ENCODE data around the gene RCOR1.

RCOR1 gene

GRCh38 chr14:102739190-102739469, 146.7 kb downstream of the RCOR1 start:
- Histone ChIP-seq H3K4me1 (ENCODE audit: control insufficient read depth, insufficient read depth, low read length) (no peaks in the 10 kb centered on the region), H3K27me3 (ENCODE audit: control insufficient read depth, insufficient read depth, low read length) (no peaks in the 10 kb centered on the region), H3K9me3 (ENCODE audit: control insufficient read depth, low read length) (no peaks in the 10 kb centered on the region), H3K9ac (ENCODE audit: low read length) (no peak overlapping the region), H3K36me3 (ENCODE audit: control insufficient read depth, insufficient read depth, low read length) (no peaks in the 10 kb centered on the region), H3K4me3 (ENCODE audit: low read length) (no peak overlapping the region)

GRCh38 chr14:102746634-102747438, 154.4 kb downstream of the RCOR1 start:
- no peaks in the 10 kb centered on the region for H3K9me3 ChIP-seq (ENCODE audit: control insufficient read depth, low read length)
- no peak overlapping the region for H3K9ac ChIP-seq (ENCODE audit: low read length)
- H3K27me3 ChIP-seq (ENCODE audit: control insufficient read depth, insufficient read depth, low read length) = no peaks in the 10 kb centered on the region

GRCh38 chr14:102748806-102749205, 156.4 kb downstream of the RCOR1 start:
- H3K27me3 ChIP-seq (ENCODE audit: control insufficient read depth, insufficient read depth, low read length) = no peaks in the 10 kb centered on the region
- H3K9ac ChIP-seq (ENCODE audit: low read length) = no peak overlapping the region
- H3K4me1 ChIP-seq (ENCODE audit: control insufficient read depth, insufficient read depth, low read length) = no peaks in the 10 kb centered on the region
- H3K36me3 ChIP-seq (ENCODE audit: control insufficient read depth, insufficient read depth, low read length) = no peaks in the 10 kb centered on the region
- no peaks in the 10 kb centered on the region for H3K9me3 ChIP-seq (ENCODE audit: control insufficient read depth, low read length)
- H3K4me3 ChIP-seq (ENCODE audit: low read length) = no peak overlapping the region

More at GRCh38 chr14:102746634-102747438, 154.4 kb downstream of the RCOR1 start:
- H3K4me3 ChIP-seq (ENCODE audit: low read length) = no peak overlapping the region
- H3K36me3 ChIP-seq (ENCODE audit: control insufficient read depth, insufficient read depth, low read length) = no peaks in the 10 kb centered on the region
- no peaks in the 10 kb centered on the region for H3K4me1 ChIP-seq (ENCODE audit: control insufficient read depth, insufficient read depth, low read length)

DNA sequence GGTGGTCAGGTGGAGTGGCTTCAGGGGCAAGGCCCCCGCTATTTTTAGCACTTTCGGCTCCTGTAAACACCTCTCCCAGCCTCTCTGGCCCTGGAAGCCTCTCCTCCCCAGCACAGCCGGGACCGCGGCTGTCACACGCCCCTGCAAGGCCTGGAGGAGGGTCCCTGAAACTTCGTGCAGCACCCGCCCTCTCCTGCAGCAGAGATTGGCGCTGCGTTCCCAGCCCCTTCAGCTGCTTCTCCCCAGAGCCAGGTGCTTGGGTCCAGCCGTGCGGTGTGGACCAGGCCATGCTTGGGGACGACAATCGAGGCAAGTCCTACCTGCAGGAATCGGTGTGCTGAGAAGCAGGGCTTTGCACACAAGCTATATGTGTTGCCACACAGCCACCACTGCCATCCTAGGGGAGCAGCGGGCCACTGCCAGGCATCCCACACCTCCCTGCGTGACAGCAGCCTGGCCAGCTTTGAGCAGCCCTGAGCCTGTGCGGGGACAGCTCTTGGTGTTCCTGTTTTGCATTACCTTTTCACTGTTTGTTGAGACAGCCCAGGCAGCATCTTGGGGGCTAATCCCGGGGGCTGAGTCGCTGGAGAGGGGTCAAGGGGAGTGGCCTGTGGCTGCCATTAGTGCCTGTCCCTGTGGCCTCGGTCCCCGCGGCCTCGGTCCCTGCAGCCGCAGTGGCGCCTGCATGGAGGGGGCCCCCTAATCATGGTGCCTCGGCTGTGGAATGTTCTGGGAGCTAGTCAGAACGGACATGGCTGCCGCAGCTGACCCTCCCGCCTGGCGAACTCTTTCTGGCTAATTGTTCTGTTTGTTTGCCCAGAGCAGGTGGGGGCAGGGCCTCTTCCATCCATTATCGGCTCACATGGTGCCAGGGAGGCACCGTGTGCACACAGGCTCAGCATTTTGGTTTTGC, 157.2 kb downstream of the RCOR1 start:
- Histone ChIP-seq H3K27me3 (ENCODE audit: control insufficient read depth, insufficient read depth, low read length) (no peaks in the 10 kb centered on the region), H3K9ac (ENCODE audit: low read length) (no peak overlapping the region), H3K4me1 (ENCODE audit: control insufficient read depth, insufficient read depth, low read length) (no peaks in the 10 kb centered on the region), H3K9me3 (ENCODE audit: control insufficient read depth, low read length) (no peaks in the 10 kb centered on the region), H3K36me3 (ENCODE audit: control insufficient read depth, insufficient read depth, low read length) (no peaks in the 10 kb centered on the region), H3K4me3 (ENCODE audit: low read length) (no peak overlapping the region)

GRCh38 chr14:102750376-102750775, 157.9 kb downstream of the RCOR1 start:
- Histone ChIP-seq H3K9me3 (ENCODE audit: control insufficient read depth, low read length) (no peaks in the 10 kb centered on the region), H3K4me1 (ENCODE audit: control insufficient read depth, insufficient read depth, low read length) (no peaks in the 10 kb centered on the region), H3K36me3 (ENCODE audit: control insufficient read depth, insufficient read depth, low read length) (no peaks in the 10 kb centered on the region), H3K4me3 (ENCODE audit: low read length) (no peak overlapping the region), H3K9ac (ENCODE audit: low read length) (no peak overlapping the region), H3K27me3 (ENCODE audit: control insufficient read depth, insufficient read depth, low read length) (no peaks in the 10 kb centered on the region)

- Histone ChIP-seq H3K4me3 (ENCODE audit: low read length) (no peak overlapping the region), H3K27me3 (ENCODE audit: control insufficient read depth, insufficient read depth, low read length) (no peaks in the 10 kb centered on the region), H3K36me3 (ENCODE audit: control insufficient read depth, insufficient read depth, low read length) (no peaks in the 10 kb centered on the region), H3K9me3 (ENCODE audit: control insufficient read depth, low read length) (no peaks in the 10 kb centered on the region), H3K9ac (ENCODE audit: low read length) (no peak overlapping the region), H3K4me1 (ENCODE audit: control insufficient read depth, insufficient read depth, low read length) (no peaks in the 10 kb centered on the region)
Observed at GRCh38 chr14:102751088-102751487, 158.6 kb downstream of the RCOR1 start.

DNA sequence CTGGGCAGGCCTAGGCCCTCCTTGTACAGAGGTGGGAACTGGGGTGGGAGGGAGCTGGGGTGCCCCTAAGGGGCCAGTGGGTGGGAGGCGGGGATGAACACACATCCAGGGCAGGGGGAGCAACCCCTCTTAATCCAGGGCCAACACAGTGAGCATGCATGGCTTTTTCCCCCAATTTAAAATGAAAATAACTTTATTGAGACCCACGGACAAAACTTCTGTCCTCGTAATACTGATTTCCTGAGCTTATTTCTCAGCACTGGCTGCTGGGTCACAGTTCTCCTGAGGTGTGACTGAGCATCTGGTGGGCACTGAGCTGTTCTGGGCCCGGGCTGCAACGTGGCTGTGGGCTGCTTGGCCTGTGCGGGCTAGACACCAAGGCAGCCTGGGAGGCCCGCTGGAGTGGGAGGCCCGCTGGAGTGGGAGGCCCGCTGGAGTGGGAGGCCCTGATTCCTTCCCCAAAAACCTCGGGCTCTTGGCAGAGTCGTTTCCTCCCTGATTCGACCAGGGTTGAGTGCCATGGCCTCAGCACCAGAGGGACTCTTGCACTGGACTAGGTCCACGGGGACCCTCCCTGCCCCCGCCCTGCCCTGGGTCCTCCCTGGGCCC, 159.9 kb downstream of the RCOR1 start:
- H3K27me3 ChIP-seq (ENCODE audit: control insufficient read depth, insufficient read depth, low read length) = no peaks in the 10 kb centered on the region
- H3K9me3 ChIP-seq (ENCODE audit: control insufficient read depth, low read length) = no peaks in the 10 kb centered on the region
- no peaks in the 10 kb centered on the region for H3K4me1 ChIP-seq (ENCODE audit: control insufficient read depth, insufficient read depth, low read length)
- H3K4me3 ChIP-seq (ENCODE audit: low read length) = no peak overlapping the region
- H3K36me3 ChIP-seq (ENCODE audit: control insufficient read depth, insufficient read depth, low read length) = no peaks in the 10 kb centered on the region
- H3K9ac ChIP-seq (ENCODE audit: low read length) = no peak overlapping the region

DNA sequence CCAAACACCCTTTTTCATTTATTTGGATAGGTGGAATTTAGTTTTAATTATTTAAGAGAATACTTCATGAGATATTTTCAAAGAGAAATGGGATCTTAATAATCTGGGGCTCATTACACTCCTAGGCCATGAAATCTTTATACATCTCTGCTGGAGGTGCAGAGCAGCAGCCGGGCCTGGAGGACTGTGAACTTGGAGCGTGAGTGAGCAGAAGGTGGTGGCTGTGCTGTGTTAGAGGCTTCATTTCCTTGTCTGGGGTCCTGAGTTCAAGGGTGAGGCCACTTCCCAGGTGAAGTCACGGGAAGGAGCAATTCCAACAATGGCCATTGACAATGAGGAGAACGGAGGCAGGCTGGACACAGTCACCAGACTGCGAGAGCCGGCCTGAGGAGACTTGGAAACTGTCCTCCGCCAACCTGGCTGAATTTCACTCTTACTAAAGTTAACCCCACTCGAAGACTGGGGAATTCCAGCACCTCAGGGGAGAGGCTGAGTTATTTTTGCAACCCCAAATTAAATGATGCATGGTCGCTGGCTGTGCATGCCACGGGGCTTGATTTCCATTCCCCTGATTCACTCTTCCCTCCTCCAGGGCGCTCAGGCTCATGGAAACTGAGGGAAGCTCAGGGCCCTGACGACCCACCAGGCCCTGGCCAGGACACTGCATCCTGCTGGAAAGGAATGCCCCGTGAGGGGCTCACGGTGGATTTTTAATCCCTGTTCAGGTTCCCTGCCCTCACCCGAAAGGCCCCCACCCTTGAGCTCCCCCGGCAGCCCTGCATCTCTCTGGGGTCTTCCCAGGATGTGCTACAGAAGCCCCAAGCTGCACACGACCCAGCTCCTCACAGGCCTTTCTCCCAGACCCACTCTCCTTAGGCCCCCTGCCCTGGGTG, 162.2 kb downstream of the RCOR1 start:
- no peaks in the 10 kb centered on the region for H3K9me3 ChIP-seq (ENCODE audit: control insufficient read depth, low read length)
- H3K4me1 ChIP-seq (ENCODE audit: control insufficient read depth, insufficient read depth, low read length) = no peaks in the 10 kb centered on the region
- H3K4me3 ChIP-seq (ENCODE audit: low read length) = no peak overlapping the region
- no peak overlapping the region for H3K9ac ChIP-seq (ENCODE audit: low read length)
- no peaks in the 10 kb centered on the region for H3K27me3 ChIP-seq (ENCODE audit: control insufficient read depth, insufficient read depth, low read length)
- no peaks in the 10 kb centered on the region for H3K36me3 ChIP-seq (ENCODE audit: control insufficient read depth, insufficient read depth, low read length)

- H3K27me3 ChIP-seq (ENCODE audit: control insufficient read depth, insufficient read depth, low read length) = peaks cover 17% of the 10 kb centered on the region
- H3K9me3 ChIP-seq (ENCODE audit: control insufficient read depth, low read length) = no peaks in the 10 kb centered on the region
- no peaks in the 10 kb centered on the region for H3K36me3 ChIP-seq (ENCODE audit: control insufficient read depth, insufficient read depth, low read length)
- no peak overlapping the region for H3K4me3 ChIP-seq (ENCODE audit: low read length)
- peaks cover 11% of the 10 kb centered on the region for H3K4me1 ChIP-seq (ENCODE audit: control insufficient read depth, insufficient read depth, low read length)
- no peak overlapping the region for H3K9ac ChIP-seq (ENCODE audit: low read length)
Observed at GRCh38 chr14:102757646-102758045, 165.2 kb downstream of the RCOR1 start.

DNA sequence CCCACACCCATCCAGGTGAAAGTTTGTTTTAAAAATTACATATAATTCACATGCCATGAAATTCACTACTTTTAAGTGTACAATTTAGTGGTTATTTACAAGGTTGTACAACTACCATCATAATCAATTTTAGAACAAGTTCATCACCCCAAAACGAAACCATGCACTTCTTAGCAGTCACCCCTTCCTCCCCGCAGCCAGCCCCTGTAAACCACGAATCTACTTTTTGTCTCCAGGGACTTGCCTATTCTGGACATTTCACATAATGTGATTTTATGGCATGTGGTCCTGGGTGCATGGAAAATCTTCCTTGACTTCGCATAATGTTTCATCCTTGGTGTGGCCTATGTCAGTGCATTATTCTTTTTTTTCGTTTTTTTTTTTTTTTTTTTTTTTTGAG, 165.6 kb downstream of the RCOR1 start:
- peaks cover 17% of the 10 kb centered on the region for H3K27me3 ChIP-seq (ENCODE audit: control insufficient read depth, insufficient read depth, low read length)
- H3K9me3 ChIP-seq (ENCODE audit: control insufficient read depth, low read length) = no peaks in the 10 kb centered on the region
- H3K4me3 ChIP-seq (ENCODE audit: low read length) = no peak overlapping the region
- no peak overlapping the region for H3K9ac ChIP-seq (ENCODE audit: low read length)
- H3K4me1 ChIP-seq (ENCODE audit: control insufficient read depth, insufficient read depth, low read length) = peaks cover 11% of the 10 kb centered on the region
- H3K36me3 ChIP-seq (ENCODE audit: control insufficient read depth, insufficient read depth, low read length) = no peaks in the 10 kb centered on the region

DNA sequence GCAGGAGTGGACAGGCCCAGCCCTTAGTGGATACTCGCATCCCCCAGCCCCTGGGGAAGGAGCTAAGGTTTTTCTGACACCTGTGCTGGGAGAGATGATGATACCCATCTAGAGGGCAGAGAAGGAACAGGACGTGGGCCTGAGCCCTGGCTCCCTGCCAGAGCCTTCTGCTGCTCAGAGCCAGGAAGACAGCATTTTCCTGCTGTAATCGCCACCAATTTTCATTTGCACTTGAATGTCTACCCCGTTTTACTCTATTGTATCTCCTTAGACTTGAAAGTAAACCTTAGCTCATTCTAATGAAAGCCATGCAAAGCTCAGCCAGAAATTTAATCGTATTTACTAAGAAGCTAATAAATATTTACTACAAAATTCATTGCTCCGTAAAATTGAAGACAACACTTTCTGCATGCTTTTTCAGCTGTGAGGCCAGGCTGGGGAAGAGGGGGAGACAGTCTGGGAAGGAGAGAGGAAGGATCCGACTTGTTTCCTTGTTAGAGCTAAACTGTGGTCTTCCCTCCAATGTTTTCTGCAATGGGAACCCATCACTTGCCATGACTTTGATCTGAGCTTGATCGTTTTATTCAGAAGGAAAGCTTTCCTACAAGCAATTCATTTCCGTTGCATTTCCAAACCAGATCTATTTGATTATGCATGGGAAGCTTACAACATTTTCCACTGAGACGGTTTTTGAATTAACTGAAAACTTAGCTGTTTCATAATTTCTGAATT, 167.2 kb downstream of the RCOR1 start:
- H3K4me3 ChIP-seq (ENCODE audit: low read length) = no peak overlapping the region
- peaks cover 17% of the 10 kb centered on the region for H3K27me3 ChIP-seq (ENCODE audit: control insufficient read depth, insufficient read depth, low read length)
- H3K9me3 ChIP-seq (ENCODE audit: control insufficient read depth, low read length) = no peaks in the 10 kb centered on the region
- no peak overlapping the region for H3K9ac ChIP-seq (ENCODE audit: low read length)
- peaks cover 11% of the 10 kb centered on the region for H3K4me1 ChIP-seq (ENCODE audit: control insufficient read depth, insufficient read depth, low read length)
- no peaks in the 10 kb centered on the region for H3K36me3 ChIP-seq (ENCODE audit: control insufficient read depth, insufficient read depth, low read length)

All from mucosa of stomach (tissue), 1 donor.